ENCODE results near the gene EIF4H. TPM values are rescaled to one million over a fixed set of nuclear protein-coding genes. Genes with fewer than 3 reads are reported as not detected.

EIF4H gene
- polyA plus RNA-seq, 1 donor = 208 TPM

DNA sequence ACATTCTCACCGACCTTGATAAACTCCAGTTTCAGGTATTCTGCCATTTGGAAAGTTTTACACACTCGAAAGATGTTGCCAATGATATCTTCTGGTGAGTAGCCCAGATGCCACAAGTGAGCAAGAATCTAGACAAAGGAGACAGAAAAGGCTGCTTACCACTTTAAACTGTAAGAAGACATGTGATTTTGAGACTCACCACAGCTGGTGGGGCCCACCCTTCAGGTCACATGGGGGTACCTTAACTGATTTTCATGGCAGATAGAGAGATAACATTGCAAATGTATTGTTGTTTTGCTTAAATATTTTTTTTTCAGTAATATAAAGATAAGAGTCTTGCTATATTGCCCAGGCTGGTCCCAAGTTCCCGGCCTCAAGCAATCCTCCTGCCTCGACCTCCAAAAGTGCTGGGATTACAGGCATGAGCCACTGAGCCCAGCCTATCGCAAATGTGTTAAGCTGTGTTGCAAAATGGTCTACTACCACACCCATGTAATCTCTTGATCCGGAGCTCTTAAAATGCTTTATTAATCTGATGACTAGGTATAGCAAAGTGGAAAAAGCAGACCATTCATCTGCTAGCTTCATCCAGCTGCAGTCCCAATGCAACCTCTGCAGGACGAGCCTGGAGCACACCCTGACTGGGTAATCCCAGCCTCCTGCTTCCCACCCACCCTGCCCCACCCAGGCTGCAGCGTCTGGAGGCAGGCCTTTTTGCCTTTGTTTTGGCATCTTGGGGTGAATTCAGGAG, 61.5 kb downstream of the EIF4H start:
- no peak overlapping the region for H3K27ac ChIP-seq (ENCODE audit: low read length)
- WGBS (ENCODE audit: insufficient coverage, low lambda C conversion rate) = no CpG with 5 or more reads among the region's 8 CpGs
- H3K4me3 ChIP-seq (ENCODE audit: low read length) = no peak overlapping the region
- H3K9me3 ChIP-seq (ENCODE audit: control insufficient read depth, low read depth, low read length) = no peaks in the 10 kb centered on the region
- no peaks in the 10 kb centered on the region for H3K27me3 ChIP-seq (ENCODE audit: control insufficient read depth, insufficient read depth, low read length)
- H3K4me1 ChIP-seq (ENCODE audit: control insufficient read depth, insufficient read depth, low read length) = no peaks in the 10 kb centered on the region
- DNase-seq = no peak
- H3K36me3 ChIP-seq (ENCODE audit: control insufficient read depth, insufficient read depth, low read length) = peaks cover 70% of the 10 kb centered on the region

DNA sequence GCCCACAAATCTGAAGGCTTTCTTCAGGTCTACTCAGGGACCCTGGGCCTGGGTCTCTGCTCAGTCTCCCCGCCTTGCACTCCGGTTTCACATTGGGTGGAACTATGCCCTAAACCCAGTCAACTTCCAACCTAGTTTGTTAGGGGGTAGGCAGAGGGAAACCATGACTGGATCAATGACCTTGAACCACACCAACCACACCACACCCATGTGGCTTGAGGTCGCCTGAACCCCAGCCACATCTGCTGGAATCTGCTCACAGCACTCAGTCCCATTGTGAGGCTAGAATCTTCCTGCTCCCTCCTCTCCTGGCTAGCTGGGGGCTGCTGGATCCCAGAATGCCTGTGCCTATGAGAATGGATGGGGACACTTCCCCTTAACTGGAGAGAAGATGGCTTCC, 62.1 kb downstream of the EIF4H start:
- Histone ChIP-seq H3K4me3 (ENCODE audit: low read length) (no peak overlapping the region), H3K27ac (ENCODE audit: low read length) (no peak overlapping the region), H3K36me3 (ENCODE audit: control insufficient read depth, insufficient read depth, low read length) (peaks cover 68% of the 10 kb centered on the region), H3K9me3 (ENCODE audit: control insufficient read depth, low read depth, low read length) (no peaks in the 10 kb centered on the region), H3K27me3 (ENCODE audit: control insufficient read depth, insufficient read depth, low read length) (no peaks in the 10 kb centered on the region), H3K4me1 (ENCODE audit: control insufficient read depth, insufficient read depth, low read length) (no peaks in the 10 kb centered on the region)
- no peak for DNase-seq
- no CpG with 5 or more reads among the region's 3 CpGs for WGBS (ENCODE audit: insufficient coverage, low lambda C conversion rate)

DNA sequence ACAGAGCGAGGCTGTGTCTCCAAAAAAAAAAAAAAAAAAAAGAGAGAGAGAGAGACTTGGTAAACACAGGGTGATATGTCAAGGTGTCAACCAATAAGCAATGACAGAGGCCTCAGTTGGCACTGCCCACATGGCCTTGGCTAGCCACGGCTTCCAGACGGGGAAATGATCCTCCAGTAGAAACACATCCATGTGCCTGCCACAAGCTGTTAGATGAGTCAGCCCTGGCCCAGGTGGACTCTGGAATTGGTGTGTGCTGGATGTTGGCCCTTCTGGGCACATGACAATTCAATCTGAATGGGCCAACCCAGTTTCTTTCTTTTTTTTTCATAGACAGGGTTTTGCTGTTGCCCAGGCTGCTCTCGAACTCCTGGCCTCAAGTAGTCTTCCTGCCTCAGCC, 66.3 kb downstream of the EIF4H start:
- H3K27ac ChIP-seq (ENCODE audit: low read length) = peak overlapping the region; percentile 5
- DNase-seq = peak; percentile 59 to 81
- H3K4me3 ChIP-seq (ENCODE audit: low read length) = no peak overlapping the region
- WGBS (ENCODE audit: insufficient coverage, low lambda C conversion rate) = 100% methylated on average over 1 of the region's 4 CpGs
- H3K4me1 ChIP-seq (ENCODE audit: control insufficient read depth, insufficient read depth, low read length) = no peaks in the 10 kb centered on the region
- no peaks in the 10 kb centered on the region for H3K27me3 ChIP-seq (ENCODE audit: control insufficient read depth, insufficient read depth, low read length)
- H3K36me3 ChIP-seq (ENCODE audit: control insufficient read depth, insufficient read depth, low read length) = peaks cover 64% of the 10 kb centered on the region
- no peaks in the 10 kb centered on the region for H3K9me3 ChIP-seq (ENCODE audit: control insufficient read depth, low read depth, low read length)

DNA sequence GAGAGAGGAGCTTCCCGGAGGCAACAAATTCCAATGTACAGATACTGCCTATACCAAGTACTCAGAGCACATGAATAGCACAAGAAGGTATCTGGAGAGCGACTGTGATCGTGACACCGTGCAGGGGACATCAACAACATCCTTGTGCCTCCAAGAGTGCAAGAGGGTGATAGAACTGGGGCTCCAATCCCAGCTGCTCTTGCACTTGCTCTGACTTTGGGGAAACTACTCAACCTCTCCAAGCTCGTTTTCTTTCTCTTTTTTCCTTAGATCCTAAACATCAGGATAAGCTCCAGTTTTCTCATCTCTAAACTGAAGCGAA, 67.9 kb downstream of the EIF4H start:
- H3K27ac ChIP-seq (ENCODE audit: low read length) = no peak overlapping the region
- no CpG with 5 or more reads among the region's 6 CpGs for WGBS (ENCODE audit: insufficient coverage, low lambda C conversion rate)
- DNase-seq = no peak
- H3K27me3 ChIP-seq (ENCODE audit: control insufficient read depth, insufficient read depth, low read length) = no peaks in the 10 kb centered on the region
- H3K9me3 ChIP-seq (ENCODE audit: control insufficient read depth, low read depth, low read length) = no peaks in the 10 kb centered on the region
- H3K4me3 ChIP-seq (ENCODE audit: low read length) = no peak overlapping the region
- H3K36me3 ChIP-seq (ENCODE audit: control insufficient read depth, insufficient read depth, low read length) = peaks cover 50% of the 10 kb centered on the region
- H3K4me1 ChIP-seq (ENCODE audit: control insufficient read depth, insufficient read depth, low read length) = no peaks in the 10 kb centered on the region

DNA sequence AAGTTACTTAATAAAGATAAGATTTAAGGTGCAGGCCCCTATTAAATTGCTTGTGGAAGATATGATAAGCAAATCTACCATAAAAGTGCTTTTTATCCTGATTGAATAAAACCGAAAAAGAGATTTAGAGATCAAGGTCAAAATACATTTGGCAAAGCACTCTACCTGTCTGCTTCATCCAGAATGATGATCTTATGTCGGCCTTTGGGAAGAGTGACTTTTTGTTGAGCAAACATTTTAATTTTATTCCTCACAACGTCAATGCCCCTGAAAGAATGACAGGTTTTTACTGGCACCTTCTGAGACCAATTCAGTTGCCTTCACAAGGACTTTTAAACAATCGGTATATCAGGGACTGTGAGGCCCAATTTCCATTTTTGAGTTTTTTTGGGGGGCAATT, 72.3 kb downstream of the EIF4H start:
- H3K27ac ChIP-seq (ENCODE audit: low read length) = no peak overlapping the region
- H3K9me3 ChIP-seq (ENCODE audit: control insufficient read depth, low read depth, low read length) = no peaks in the 10 kb centered on the region
- H3K36me3 ChIP-seq (ENCODE audit: control insufficient read depth, insufficient read depth, low read length) = peaks cover 54% of the 10 kb centered on the region
- DNase-seq = peak in 1 of 2 donors; percentile 25
- WGBS (ENCODE audit: insufficient coverage, low lambda C conversion rate) = 0% methylated on average over 1 of the region's 4 CpGs
- no peak overlapping the region for H3K4me3 ChIP-seq (ENCODE audit: low read length)
- no peaks in the 10 kb centered on the region for H3K27me3 ChIP-seq (ENCODE audit: control insufficient read depth, insufficient read depth, low read length)
- no peaks in the 10 kb centered on the region for H3K4me1 ChIP-seq (ENCODE audit: control insufficient read depth, insufficient read depth, low read length)

Other genes with a start within 250 kb of the EIF4H start
- 54.4 TPM for gene ELN, start 146.2 kb upstream of the EIF4H start, polyA plus RNA-seq
- 10.2 TPM for gene LIMK1, start 90.6 kb upstream of the EIF4H start, polyA plus RNA-seq
- 4.0 TPM for gene LAT2, start 35.6 kb downstream of the EIF4H start, polyA plus RNA-seq
- 19.5 TPM for gene RFC2, start 80.0 kb downstream of the EIF4H start, polyA plus RNA-seq
- gene CLIP2, start 115.1 kb downstream of the EIF4H start, polyA plus RNA-seq = 13.6 TPM

All from large intestine (tissue), 3 donors.